Frontal cortex (tissue), 4 donors: ENCODE measurements around the gene RCAN1. TPM values are rescaled to one million over a fixed set of nuclear protein-coding genes. Genes with fewer than 3 reads are reported as not detected.
"Not testable (repeated sequence)": the region's sequence is repeated elsewhere in the genome, so short reads cannot be mapped to it uniquely, and the experiment has no call there.

Source experiments
- DNase-seq, 2 donors: peaks; one replicate each; pipeline ENCODE4 v3.0.0; 2012; ENCODE audit warnings: low spot score in 2 of 2
- FAIRE-seq: peaks from 2 replicates; lab custom pipeline; 2012; peaks lifted over from hg19 to GRCh38; lab: Jason Lieb, UNC
- total RNA-seq: library from RNA; depleted of rRNA; stranded (reverse); fragments of >200 nt; gene quantifications from one replicate; pipeline ENCODE4 v1.2.3, GENCODE V29; 2014
- donor health status: control.
- donor health status: control.
- donor health status: control.

RCAN1 gene
- total RNA-seq, 1 donor from 2014 or later, result 88.0 TPM

DNA sequence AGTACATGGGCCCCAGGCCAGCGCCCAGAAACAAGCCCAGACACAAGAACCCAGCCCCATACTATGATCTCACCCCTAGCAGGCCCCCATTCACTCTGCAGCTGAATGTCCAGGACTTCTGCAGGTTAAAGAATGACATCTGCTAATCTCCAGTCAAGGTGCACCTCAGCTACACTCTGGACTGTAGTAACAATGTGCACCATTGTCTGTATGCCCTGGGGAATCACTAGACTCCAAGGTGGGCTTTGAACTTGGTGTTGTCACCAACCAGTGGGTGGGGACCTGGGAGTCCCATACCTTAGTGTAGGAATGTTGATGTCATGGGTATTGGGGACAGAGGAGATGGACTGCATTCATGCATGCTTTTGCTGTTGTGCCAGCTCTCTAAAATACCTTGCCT is 113.2 kb downstream of the RCAN1 start:
- FAIRE-seq (no peak), DNase-seq (no peak)

DNA sequence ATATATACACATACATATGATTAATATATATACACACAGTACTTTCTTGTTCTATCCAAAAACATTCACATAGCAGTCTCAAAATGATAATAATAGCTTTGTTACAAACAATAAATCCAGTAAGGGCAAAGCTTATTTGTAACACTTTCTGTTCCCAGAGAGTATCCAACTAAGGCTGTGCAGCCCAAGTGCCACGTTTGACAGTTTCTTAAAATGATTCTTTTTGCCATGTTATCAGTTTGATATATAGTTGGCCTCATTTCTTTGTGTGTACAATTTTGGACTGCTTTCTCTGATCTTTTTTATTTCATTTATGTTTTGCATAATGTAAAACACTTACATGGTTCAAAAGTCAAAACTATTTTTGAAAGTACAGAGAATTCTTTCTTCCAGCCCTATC is 114.7 kb downstream of the RCAN1 start:
- FAIRE-seq (no peak), DNase-seq (no peak)

- FAIRE-seq (no peak), DNase-seq (no peak)
Measured at GRCh38 chr21:34499116-34499515, 115.8 kb downstream of the RCAN1 start.

GRCh38 chr21:34498623-34499022 is 116.3 kb downstream of the RCAN1 start:
- DNase-seq (no peak), FAIRE-seq (no peak)

DNA sequence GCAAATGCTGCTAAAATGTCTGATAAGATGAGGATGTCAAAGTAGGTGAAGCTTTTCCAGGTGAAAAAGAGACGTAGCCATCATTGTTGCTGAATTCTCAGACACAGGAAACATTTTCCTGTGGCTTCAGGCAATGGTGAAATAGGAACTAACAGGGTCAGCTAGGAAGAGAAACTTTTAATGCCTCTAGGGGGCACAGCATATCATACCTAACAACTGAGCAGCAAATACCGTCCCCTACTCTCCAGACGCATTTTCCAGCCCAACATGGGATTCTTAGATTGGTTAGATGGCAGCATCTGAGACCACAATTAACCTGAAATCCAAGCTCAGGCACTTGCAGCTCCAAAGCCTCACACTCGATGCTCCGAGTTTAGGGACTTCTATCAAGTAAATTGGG is 131.1 kb downstream of the RCAN1 start:
- not testable (repeated sequence) for DNase-seq, FAIRE-seq

- not testable (repeated sequence) for DNase-seq, FAIRE-seq
Measured at GRCh38 chr21:34483435-34483834, 131.5 kb downstream of the RCAN1 start.

- DNase-seq, FAIRE-seq: not testable (repeated sequence)
Measured at GRCh38 chr21:34467333-34467732, 147.6 kb downstream of the RCAN1 start.

Other genes starting within 250 kb of the RCAN1 start
- 26.5 TPM for gene SMIM11, start 239.6 kb downstream of the RCAN1 start, total RNA-seq
- not detected for gene SMIM34, start 191.2 kb downstream of the RCAN1 start, total RNA-seq
- 0.41 TPM for gene KCNE1, start 102.9 kb downstream of the RCAN1 start, total RNA-seq
- gene CLIC6, start 53.9 kb upstream of the RCAN1 start, total RNA-seq, result under 0.01 TPM